ENCODE data around the gene DYNLT3. TPM values are rescaled to one million over a fixed set of nuclear protein-coding genes. Genes with fewer than 3 reads are reported as not detected.

Gene DYNLT3, protein sequence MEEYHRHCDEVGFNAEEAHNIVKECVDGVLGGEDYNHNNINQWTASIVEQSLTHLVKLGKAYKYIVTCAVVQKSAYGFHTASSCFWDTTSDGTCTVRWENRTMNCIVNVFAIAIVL
- 33.3 TPM for total RNA-seq

DNA sequence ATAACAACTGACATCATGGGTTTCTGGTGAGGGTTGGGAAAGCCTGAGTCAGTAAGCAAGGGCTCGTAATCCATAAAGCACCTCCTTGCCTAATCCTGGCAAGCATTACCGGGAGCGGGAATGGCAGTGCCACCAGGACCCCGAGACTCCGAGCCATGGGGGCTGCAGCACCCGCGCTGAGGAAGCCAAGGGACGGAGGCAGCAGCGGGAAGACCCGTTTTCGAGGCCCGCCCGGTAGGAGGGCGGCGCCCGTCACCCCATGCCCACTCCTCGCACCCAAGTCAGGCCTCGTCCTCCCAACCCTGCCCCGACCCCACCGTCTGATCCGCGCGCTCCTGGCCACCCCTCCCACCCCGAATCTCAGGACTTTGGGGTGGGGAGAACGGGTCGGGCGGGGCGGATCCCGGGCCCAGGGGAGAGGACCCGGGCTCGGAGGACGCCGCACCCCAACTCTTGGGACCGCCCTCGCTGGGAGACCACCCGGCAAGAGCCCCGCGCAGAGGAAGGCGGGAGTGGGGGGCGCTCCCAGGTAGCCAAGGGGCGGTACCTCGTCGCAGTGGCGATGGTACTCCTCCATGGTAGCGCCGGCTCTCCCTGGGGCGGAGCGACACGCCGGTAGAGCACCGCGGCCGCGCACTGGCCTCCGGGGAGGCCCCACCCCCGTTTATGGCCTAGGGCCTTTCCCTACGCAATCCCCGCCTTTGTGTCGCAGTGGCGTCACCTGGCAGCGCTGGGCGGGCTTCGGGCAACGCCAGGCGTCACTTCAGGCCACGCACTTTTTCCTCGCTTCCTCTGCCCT is at the start of gene DYNLT3:
Gene DYNLT3 (minus strand): TSS at position 638 of the 799 bp plus-strand sequence. CDS start 61 bp downstream, at position 577.
- intact Hi-C loops (cut with DNase I) = no loop called here
- DNase-seq (ENCODE audit: low spot score) = peak; percentile 77
- ATAC-seq = peak; percentile 98

DNA sequence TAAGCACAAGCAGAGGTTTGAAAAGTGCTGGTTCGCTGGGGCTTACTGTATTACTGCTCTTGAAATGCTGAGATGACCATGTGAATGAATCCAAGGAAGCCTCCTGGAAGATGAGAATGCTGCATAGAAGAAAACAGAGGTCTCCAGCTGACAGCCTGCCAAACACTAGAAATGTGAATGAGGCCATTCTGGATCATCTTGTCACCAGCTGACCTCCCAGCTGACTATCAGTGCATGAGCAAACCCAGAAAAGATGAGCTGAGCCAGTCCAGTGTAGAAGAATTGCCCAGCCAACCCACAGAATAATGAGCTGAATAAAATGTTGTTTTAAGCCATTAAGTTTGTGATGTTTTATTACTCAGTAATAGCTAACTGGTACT is 49.1 kb upstream of the DYNLT3 start:
- intact Hi-C loops (cut with DNase I) = no loop called here
- no peak for ATAC-seq
- DNase-seq (ENCODE audit: low spot score) = no peak

DNA sequence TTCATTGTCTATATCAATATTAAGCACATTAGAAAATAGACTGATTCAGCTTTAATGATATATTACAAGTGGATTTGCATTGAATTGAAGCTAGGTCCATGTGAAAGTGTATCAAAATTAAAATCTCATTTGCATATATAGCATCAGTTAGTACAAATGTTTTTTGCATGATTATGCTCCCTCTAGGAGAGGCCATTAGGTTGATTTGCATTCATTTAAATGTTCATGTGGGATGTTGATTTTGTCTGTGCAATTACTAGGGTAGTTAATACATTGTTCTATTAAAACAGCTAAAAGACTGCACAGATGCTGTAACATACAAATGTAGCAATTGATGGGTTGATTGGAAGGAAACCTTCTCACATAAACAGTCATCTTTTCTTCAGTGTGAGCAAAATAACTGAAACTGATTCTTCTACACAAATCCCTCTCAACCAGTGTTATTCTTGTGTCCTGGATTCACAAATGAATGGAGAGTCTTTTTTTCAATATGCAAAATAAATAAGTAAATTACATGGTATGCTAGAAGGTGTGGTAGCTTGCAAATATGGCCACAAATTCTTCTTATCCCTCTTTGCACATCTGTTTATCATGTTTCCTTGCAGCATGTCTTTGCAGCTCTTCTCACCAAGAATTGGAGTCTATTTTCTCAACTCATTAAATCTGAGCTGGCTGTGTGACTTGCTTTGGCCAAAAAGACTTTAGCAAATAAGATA is 48.6 kb upstream of the DYNLT3 start:
- ATAC-seq = no peak
- intact Hi-C loops (cut with DNase I) = no loop called here
- DNase-seq (ENCODE audit: low spot score) = no peak

DNA sequence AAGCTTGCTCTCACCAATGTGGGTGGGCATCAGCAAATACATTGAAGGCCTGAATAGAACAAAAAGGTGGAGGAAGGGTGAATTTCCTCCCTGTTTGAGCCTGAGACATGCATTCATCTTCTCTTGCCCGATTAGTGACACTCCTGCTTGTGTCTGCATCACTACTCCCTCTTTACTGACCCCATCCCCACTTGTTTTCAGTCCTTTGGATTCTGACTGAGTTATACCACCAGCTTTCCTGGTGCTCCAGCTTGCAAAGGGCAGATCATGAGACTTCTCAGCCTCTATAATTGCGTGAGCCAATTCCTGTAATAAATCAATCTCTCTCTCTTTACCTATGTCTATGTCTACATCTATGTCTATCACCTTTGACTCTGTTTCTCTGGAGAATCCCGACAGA is 47.4 kb upstream of the DYNLT3 start:
- intact Hi-C loops (cut with DNase I) = no loop called here
- ATAC-seq = no peak
- no peak for DNase-seq (ENCODE audit: low spot score)

DNA sequence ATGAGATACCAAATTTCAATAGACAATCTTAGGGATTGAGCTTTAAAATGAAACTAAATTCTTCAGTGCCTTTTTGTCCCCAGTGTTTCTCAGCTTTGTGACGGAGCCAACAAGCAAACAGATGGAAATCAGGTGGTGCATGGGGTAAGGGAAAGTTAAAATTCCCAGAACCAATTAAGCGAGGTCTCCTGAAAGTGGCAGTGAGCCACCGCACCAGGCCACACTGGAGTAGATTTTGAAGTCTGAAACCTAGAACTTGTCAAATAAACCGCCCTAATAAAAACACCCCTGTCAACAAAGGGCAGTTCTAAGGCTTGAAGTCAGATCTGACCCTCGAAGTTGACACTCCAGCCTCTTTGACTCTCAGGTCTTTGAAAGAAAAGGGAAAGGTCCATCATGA is 40.6 kb upstream of the DYNLT3 start:
- ATAC-seq (no peak), DNase-seq (ENCODE audit: low spot score) (no peak)
- intact Hi-C loops (cut with DNase I) = no loop called here

DNA sequence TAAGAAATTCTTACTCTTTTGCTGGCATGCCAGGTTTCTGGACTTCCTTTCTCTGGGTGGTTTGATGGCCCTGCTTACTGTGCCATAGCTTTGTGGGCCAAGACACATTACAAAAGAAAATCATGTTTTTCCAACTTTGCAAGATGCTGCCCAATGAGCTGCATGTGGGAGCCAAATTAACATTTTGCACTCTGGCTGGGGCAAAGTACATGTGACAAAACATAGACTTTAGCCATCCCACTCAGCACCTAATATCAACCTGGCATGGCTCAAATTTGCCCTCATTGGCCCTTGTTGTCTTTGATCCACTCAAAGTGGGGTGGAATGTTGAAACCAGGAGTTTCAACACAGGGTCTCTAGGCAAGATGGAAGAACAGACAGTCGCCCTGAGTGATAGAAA is 40.0 kb upstream of the DYNLT3 start:
- DNase-seq (ENCODE audit: low spot score) (no peak), ATAC-seq (no peak)
- intact Hi-C loops (cut with DNase I) = no loop called here

DNA sequence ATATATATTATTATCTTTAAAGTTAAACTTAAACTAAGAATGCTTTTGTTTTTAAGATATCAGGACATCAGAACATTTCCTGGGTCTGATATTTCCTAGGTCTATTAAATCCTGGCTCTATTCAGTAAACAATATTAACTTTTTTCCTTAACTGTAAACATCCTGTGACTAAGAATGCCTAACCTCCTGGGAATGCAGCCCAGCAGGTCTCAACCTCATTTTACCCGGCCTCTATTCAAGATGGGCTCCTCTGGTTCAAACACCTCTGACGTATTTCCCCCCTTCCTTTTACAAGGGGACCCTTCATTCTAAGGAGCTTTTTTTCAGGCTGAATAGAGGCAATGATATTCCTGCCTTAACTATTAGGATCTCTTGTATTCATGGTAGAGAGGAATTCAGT is 35.8 kb upstream of the DYNLT3 start:
- intact Hi-C loops (cut with DNase I) = no loop called here
- ATAC-seq (no peak), DNase-seq (ENCODE audit: low spot score) (no peak)

DNA sequence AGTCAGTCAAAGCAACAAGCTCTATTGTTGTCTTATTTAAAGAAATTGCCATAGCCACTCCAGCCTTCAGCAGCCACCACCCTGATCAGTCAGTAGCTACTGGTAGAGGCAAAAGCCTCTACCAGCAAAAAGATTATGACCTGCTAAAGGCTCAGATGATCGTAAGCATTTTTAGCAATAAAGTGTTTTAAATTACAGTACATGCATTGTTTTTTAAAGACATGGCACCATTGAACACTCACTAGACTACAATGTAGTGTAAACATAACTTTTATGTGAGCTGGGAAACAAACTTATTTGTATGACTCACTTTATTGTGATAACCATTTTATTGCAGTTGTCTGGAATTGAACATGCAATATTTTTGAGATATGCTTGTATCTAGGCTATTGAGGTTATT is 32.3 kb upstream of the DYNLT3 start:
- no peak for DNase-seq (ENCODE audit: low spot score)
- ATAC-seq = no peak

DNA sequence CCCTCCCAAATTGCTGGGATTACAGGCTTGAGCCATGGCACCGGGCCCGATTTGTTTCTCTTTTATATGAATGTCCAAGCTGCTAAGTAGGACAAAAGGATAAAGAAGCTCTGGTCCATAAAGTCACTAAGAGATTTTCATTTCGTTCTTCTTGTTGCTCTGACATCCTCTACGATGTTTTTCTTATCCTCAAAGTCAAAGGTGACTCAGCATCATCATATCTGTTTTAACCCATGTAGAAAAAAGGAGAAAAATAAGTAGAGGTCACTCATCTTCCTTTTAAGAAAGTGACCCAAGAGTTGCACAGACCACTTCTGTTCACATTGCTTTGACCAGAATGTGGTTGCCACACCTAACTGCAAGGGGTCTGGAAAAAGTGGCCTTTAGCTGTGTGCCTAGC is 29.3 kb upstream of the DYNLT3 start:
- intact Hi-C loops (cut with DNase I) = no loop called here
- ATAC-seq (no peak), DNase-seq (ENCODE audit: low spot score) (no peak)

More for the DNA sequence above, 32.3 kb upstream of the DYNLT3 start:
- intact Hi-C loops (cut with DNase I) = no loop called here

DNA sequence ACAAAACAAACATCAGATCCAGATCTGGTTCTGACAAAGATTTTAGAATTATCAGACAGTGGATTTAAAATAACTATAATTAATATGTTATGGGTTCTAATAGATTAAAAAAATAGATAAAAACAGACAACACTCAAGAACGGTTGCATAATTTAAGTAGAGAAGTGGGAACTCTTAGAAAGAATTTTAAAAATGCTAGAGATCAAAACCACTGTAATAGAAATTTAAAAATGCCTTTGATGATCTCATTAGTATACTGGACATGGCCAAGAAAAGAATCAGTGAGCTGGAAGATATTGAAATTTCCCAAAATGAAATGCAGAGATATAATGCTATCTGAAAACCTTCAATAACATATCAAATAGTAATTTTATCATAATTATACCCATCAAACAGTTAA is 28.3 kb upstream of the DYNLT3 start:
- no peak for ATAC-seq
- DNase-seq (ENCODE audit: low spot score) = no peak
- intact Hi-C loops (cut with DNase I) = no loop called here

DNA sequence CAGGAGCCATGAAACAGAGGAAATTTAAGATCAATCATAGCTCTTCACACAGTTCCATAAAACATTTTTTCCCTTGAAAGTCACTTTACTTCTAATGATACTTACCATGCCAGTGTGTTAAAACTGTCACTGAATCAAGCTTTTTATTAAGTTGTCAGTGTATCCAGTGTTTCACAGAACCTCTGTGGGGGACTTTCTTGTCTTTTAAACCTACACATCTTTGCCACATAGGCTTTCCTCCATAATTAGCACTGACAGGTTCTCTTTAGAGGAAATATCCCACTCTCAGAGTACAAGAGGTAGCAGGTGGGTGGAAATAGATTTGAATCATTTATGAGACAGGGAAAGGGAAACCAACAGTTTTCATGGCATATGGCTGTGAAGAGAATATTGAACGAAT is 25.8 kb upstream of the DYNLT3 start:
- DNase-seq (ENCODE audit: low spot score) (no peak), ATAC-seq (no peak)
- intact Hi-C loops (cut with DNase I) = no loop called here

DNA sequence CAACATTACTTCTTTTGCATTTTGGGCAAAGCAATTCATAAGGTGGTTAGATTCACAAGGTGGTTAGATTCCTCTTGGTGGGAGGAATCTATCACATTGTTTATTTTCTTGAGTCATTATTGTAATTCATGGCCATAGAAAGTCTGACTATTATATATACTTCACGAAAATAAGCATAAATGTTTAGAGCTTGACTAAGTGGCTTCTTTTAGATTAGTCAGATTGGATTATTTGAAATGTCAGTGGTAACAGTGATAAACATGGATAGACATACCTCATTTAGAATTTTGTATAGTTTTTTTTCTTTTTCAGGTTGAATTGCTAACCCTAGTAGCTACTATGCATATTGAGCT is 24.9 kb upstream of the DYNLT3 start:
- DNase-seq (ENCODE audit: low spot score) (no peak), ATAC-seq (no peak)
- intact Hi-C loops (cut with DNase I) = no loop called here

DNA sequence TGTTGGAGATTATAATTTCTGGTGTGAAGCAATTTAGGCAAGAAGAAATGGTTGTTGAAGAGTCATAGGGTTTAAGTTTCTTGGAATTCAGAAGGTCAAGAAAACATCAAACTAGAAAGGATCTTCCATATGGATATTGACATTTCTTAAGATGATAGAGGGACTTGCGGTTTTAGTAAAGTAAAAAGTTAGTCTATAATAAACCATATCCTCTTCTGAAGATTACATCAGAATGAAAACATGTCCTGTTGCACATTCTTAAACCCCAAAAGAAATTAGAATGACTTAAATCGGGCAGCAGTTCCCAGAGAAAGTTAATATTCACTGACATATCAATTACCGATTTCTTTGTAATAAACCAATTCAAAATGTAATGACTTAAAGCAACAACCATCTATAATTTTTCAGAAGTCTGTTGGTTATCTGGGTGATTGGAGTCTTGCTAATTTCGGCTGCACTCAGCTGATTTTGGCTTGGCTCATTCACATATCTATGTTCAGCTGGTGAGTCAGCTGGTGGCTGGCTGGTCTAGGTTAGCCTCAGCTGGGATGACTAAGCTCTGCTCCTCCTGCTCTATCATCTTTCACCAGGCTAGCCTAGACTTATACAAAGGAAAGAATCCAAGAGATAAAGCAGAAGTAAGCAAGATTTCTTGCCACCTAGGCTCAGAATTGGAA is 24.4 kb upstream of the DYNLT3 start:
- DNase-seq (ENCODE audit: low spot score) (no peak), ATAC-seq (no peak)
- intact Hi-C loops (cut with DNase I) = no loop called here

DNA sequence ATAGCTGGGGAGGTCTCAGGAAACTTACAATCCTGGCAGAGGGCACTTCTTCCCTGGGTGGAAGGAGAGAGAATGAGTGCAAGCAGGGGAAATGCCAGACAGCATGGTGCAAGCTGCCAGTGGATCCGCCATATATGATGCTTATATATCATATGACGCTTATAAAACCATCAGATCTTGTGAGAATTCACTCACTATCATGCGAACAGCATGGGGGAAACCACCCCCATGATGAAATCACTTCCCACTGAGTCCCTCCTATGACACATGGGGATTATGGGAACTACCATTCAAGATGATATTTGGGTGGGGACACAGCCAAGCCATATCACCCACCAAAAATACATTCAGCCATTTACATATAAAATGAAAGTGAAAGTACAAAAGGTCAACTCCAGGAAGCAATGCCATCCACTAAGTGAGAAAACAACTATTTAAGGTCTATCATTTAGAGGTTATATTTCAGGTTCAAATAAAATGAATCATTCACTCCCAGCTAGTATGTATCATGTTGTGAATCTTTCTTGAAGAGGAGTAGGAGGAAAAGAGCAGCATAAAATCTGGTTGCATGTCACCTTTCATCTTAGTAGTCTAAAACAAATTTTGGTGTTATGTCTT is 20.3 kb upstream of the DYNLT3 start:
- intact Hi-C loops (cut with DNase I) = no loop called here
- DNase-seq (ENCODE audit: low spot score) (no peak), ATAC-seq (no peak)

DNA sequence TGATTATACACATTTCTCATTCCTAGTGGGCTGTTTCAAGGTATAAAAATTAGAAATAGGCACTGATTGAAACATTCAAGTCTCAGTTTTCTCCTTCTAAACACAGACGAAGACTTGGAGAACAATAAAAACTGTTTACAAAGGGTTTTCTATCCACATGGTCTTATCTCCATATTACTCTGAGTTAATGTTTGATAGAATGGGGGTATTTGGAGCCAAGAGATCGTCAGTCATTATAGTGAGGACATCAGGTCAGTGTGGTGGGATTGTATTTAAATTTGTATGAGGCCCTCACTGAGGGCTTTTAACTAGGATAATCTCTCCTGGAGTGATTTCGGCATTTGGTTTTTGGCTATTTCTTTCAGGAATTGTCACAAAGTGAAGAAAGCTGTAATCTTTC is 16.4 kb upstream of the DYNLT3 start:
- ATAC-seq (no peak), DNase-seq (ENCODE audit: low spot score) (no peak)
- intact Hi-C loops (cut with DNase I) = no loop called here

DNA sequence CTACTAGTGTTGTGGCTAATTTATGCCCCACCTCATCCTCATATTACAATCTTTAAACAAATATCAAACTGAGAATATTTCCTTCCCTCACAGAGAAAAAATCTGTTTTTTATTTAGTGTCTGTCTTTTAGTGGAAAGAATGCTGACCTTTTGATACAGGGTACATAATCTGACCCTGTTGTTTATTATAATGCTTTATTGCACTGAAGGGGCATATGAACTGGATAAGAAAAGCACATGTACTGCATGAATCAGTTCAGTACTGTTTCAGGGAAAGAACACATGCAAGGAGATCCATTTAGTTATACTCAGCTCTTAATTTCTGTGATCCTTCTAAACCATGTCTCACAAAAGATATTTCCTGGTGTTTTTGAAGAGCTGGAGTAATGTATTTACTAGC is 15.5 kb upstream of the DYNLT3 start:
- ATAC-seq (no peak), DNase-seq (ENCODE audit: low spot score) (no peak)
- intact Hi-C loops (cut with DNase I) = no loop called here

DNA sequence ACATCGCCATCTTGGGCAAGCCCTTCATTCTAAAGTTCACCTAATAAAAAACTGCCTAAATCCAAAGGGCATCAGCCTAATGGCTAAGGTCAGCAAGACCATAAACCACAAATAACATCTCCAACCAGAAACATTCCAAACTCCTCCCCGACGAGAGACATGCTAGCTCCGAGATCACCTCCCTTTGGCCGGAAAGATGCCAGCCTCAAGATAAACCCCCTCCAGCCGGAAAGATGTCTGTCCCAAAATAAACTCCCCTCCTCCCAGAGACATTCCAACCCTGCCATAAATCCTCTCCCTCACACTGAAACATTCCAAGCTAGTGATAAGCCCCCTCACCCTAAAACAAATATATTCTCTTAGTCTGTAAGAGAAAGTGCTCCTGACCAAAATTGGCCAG is 13.3 kb upstream of the DYNLT3 start:
- ATAC-seq (no peak), DNase-seq (ENCODE audit: low spot score) (no peak)
- intact Hi-C loops (cut with DNase I) = no loop called here

DNA sequence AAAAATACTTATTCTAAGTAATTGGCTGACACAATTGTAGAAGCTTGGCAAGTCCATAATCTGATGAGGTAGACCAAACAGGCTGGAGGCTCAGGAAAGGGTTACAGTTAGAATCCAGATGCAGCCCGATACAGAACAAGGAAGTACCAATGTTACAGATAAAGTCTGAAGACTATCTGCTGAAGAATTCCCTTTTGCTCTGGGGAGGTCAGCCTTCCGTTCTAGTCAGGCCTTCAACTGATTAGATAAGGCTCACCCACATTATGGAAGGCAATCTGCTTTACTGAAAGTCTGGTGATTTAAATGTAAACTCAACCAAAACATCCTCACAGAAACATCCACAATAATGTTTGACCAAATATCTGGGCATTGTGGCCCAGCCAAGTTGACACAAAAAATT is 7.4 kb upstream of the DYNLT3 start:
- DNase-seq (ENCODE audit: low spot score) = no peak
- no peak for ATAC-seq
- intact Hi-C loops (cut with DNase I) = no loop called here

DNA sequence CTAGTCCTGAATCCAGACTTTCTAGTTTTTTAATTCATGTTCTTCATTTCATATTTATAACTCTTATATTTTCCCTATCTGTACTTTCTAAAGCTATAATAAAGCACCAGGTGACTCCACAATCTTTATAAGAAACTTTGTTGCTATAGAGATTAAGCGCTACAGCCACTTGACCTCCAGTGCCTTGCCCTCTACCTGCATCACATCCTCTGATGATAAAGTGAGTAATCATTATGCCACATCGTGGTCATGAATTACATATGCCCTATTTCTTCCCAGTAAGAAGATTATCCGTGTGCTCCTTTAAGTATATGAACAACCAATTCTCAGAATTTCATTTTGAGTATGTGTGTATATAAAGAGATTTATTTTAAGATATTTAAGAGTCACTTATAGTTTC is 6.8 kb upstream of the DYNLT3 start:
- intact Hi-C loops (cut with DNase I) = no loop called here
- ATAC-seq = no peak
- DNase-seq (ENCODE audit: low spot score) = no peak

DNA sequence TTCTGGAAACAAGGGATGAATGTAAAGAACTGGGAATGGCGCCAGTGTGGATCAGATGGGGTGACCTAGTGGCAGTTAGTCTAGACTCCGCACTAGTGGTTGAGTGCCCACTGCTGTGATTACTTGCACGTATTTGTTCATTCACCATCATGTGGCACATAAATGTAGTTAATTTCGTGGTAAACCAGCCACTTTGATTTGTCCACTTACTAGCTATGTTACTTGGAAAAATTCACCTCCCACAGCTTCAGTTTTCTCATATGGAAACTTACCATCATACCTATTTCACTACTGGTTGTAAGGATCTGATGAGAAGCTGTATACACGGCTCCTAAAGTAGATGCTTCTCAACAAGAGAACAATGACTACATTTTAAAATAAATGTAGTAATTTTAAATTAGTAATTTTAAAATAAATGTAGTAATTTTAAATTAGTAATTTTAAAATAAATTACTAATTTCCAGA is 394 bp upstream of the DYNLT3 start:
- no peak for ATAC-seq
- intact Hi-C loops (cut with DNase I) = no loop called here
- DNase-seq (ENCODE audit: low spot score) = no peak

Measured in sciatic nerve (tissue), 2 donors.